NCI-H1092 treated with DMSO at 0.1 percent for 48 hours (cell line): Measurements from ENCODE around the gene THSD7B.

Source experiments
- DNase-seq: peaks from one replicate; lab custom pipeline; 2025; lab: John Stamatoyannopoulos, UW

THSD7B gene

DNA sequence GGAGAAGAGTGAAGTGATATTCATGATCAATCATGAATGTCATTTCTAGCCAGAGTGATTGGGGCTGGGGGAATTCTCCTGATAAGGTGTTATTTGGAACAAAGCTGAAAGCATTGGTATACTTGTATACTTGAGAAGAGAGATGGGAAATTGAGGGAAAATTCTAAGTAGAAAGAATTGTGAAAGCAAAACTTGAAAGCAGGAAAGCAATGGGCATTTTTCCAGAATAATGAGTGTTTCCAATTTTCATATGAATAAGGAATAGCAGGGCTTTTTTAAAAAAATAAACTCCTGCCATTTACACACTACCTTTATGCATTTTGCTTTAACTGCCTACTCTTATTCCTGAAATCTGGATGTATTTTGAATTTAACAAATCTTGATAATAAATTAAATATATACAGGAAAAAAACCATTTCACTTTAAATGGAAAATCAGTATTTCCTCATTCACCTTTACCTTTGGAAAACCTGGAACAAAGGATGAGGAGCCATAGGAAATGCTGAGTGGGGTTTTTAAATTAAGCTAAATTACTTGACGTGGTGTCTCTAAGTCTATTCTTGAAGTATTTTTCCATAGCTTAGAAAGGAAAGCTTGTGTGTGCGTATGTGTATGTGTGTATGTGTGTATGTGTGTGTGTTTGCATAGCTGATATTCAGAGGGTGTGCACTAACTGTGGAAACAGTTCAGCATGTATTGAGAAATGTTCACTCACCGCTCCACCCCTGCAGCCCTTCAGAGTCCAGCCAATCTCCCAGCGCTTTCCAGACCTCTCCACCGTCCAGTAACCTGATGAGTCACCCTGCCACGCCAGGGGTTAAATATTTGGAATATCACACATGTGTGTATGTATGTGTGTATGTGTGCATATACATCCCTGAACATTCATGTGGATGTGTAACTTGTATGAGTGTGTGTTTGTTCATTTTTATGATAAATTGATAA, 427.3 kb downstream of the THSD7B start:
- no peak for DNase-seq

GRCh38 chr2:137193401-137193800, 428.1 kb downstream of the THSD7B start:
- no peak for DNase-seq

DNA sequence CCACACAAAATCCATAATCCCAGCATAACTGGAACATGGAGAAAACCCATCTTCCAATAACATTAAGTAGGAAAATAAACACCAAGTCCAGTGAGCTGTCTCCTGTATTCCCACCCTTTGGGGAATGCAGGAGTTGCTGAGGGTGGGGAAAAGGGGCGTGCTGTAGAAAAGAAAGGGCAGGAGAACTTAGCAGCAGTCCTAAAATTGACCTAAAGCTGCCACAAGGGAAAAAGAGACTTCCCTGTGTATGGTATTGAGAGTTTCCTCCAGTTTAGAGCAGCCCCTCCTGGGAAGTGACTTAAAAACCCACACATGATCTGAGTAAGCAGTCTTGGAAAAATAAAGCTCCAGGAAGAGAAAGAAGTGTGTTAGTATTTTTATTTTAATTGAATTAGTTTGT, 428.8 kb downstream of the THSD7B start:
- DNase-seq = no peak

DNA sequence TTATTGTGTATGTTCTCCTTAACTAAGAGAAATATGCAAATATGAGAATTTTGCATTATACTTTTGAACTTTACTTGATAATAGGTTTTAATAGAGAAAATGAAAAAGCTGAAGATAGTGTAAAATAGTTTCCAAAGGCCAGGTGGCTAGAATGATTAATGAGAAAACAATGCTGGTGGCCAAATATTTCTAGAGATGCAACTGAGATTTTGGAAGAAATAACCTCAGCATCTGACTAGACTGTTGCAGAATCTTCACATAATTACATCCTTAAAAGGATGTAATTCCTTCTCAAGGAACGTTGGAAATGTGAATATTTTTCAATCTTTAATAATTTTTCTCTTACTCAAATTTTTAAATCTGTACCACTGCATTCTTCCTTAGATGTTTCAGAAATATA, 434.4 kb downstream of the THSD7B start:
- no peak for DNase-seq

DNA sequence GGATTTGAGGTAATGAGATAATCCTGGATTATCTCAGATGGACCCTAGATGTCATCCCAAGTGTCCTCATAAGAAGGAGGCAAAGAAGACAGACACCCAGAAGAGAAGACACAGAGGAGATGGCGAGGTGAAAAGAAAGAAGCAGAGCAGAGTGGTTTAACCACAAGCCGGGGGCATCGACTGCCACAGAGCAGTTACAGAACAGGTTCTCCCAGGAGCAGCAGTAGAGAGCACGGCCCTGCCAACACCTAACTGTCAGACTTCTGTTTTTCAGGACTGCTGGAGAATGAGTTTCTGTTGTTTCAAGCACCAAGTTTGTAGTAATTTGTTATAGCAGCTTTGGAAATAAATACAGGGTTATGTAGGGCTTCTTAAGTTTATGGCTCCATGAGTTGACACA, 437.0 kb downstream of the THSD7B start:
- DNase-seq = no peak

DNA sequence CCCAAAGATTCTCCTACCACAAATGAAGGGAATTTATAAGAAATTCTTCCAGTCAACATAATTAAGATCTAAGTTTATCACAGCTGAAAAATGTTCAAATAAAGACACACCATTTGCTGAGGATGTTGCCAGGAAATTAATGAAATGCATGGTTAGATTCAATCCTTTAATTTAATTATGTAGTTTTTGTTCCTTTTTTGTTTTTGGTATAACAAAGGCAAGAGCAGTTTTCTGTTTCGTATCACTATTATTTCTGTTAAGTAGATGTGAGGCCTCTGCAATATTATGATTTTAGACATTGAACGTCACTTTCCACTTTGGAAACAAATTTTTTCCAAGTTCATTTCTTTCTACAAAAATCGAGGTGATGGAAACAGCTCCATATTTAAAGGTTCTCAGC, 440.0 kb downstream of the THSD7B start:
- no peak for DNase-seq

DNA sequence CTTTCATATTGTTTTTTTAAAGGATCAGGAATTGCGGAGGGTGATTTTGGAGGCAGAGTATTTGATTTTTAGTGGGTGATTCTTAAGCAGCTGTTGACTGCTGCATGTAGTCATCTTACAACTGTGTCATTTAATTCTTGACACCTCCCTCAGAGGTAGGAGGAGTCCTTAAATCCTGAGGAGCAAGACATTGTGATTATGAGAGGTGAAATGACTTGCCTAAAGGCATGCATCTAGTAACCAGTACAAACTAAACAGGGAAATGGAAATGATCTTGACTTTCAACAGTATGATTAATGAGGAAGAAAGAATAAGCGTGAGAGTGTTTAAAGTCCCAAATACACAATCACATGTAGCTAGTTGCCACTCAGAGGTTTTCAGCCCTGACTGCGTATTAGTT, 440.7 kb downstream of the THSD7B start:
- DNase-seq = no peak

GRCh38 chr2:137207030-137207429, 441.7 kb downstream of the THSD7B start:
- no peak for DNase-seq

GRCh38 chr2:137208431-137208891, 443.1 kb downstream of the THSD7B start:
- no peak for DNase-seq

- DNase-seq = no peak
These were observed 444.7 kb downstream of the THSD7B start for GRCh38 chr2:137210039-137210438.

- no peak for DNase-seq
These were observed 446.4 kb downstream of the THSD7B start for GRCh38 chr2:137211761-137212160.

- no peak for DNase-seq
These were observed 455.2 kb downstream of the THSD7B start for GRCh38 chr2:137220438-137220993.

- DNase-seq = no peak
These were observed 456.6 kb downstream of the THSD7B start for GRCh38 chr2:137221797-137222492.

GRCh38 chr2:137223722-137224121, 458.4 kb downstream of the THSD7B start:
- DNase-seq = no peak

GRCh38 chr2:137228566-137228965, 463.2 kb downstream of the THSD7B start:
- no peak for DNase-seq

DNA sequence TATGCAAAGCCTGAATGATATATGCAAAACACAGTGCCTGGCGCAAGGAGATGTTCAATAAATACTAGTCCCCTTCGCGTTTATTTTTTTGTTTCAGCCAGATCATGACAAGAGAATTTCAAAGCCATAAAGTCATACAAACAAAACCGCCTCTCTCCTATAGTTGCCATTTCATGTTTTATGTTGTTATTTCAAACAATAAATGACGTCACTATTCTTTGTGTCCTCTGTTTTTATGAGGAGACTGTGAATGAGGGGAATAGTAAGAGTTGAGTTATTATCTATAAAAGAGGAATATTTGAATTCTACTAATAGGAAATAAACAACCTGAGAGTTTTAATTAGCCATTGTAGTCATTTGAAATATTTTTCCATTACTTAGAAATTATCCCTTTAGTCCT, 464.5 kb downstream of the THSD7B start:
- no peak for DNase-seq

- DNase-seq = no peak
These were observed 466.3 kb downstream of the THSD7B start for GRCh38 chr2:137231628-137232027.

DNA sequence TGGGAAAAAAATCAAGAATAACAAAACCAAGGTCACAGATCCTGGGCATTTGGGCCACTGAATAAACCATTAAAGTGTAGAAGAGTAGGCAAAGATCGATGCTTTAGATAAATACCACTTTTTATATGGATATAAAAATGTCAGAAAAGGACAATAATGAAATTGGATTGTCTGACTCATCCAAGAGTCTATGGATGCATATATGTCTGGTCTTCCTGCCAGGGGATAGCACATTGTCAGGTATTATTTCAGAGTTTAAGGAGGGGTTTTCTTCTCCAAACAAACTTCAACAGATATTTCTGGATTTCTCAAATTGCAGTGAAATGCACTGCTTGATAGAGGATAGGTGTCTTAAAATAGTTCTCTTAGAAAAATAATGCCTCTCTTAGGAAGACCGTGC, 466.7 kb downstream of the THSD7B start:
- no peak for DNase-seq

DNA sequence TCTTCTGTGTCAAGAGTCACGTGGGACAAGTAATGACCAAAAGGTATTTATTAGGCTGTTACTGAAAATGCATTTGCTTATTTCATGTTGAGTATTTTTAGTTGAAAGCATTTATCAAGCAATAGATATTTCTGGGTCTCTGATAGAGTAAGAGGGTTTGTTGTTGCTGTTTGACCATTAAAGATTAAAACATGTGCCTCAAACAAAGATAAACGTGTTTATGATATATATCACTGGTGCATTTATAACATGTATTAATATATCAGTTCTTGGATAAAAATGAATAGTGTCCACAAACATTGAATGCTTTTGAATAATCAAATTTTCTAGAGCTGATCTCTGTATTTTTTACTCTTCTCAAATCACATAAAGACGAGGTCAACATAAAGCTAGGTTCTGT, 467.7 kb downstream of the THSD7B start:
- no peak for DNase-seq

- no peak for DNase-seq
These were observed 471.7 kb downstream of the THSD7B start for GRCh38 chr2:137237055-137237454.

DNA sequence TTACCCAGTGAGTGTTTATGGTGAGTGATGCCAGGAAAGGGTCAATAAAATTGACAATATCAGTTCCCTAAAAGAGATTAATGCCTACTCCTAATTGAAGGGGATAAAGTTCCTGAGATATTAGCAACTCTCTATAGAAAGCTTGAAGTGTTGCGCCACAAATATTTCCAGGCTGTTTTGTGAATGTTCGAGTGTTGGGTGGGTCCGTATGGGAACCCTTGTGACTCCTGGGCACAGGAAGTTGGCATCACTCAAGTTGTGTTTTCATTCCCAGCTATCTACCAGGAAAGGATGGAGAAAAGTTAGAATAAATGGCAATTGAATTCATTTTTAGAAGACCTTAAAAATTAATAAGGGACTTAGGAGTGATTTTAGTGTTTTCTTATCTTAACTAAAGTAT, 472.7 kb downstream of the THSD7B start:
- DNase-seq = no peak

DNA sequence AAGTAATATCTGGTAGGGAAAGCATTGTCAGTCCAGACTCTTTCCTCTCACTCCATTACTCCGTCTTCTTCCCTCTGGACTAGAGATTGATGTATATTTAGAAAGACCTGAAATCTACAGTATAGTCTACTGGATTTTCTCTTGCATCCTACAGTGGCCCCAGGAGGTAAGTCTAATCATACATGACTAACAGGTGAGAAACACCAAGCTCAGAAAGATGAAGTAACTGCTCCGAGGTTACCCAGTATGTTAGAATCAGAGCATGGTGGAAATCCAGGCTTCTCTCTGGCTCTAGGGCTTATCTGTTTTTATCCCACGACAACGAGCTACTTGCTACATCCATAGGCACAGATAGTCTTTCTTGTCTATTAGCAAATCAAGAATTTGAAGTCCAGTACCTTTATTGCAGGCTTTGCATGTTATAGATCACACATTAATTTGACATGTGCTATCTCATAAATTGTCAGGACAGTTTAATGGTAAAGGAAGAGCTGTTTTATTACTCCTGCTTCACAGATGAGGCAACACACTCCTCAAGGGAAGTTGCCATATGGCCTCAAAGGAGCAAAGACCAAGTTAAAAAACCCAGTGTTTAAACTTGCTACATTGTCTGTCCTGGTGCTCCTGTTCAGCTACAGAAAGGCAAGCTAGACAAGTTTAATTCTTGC, 484.3 kb downstream of the THSD7B start:
- DNase-seq = no peak
